Urothelium cell line (cell line): ENCODE measurements around the gene EPS8L2.

ENCODE experiments used
- DNase-seq: peaks from one replicate; pipeline ENCODE4 v3.0.0; 2011; ENCODE audit warnings: low spot score, mixed read lengths
- FAIRE-seq: peaks from 2 replicates; lab custom pipeline; 2011; peaks lifted over from hg19 to GRCh38; lab: Jason Lieb, UNC

The EPS8L2 gene

DNA sequence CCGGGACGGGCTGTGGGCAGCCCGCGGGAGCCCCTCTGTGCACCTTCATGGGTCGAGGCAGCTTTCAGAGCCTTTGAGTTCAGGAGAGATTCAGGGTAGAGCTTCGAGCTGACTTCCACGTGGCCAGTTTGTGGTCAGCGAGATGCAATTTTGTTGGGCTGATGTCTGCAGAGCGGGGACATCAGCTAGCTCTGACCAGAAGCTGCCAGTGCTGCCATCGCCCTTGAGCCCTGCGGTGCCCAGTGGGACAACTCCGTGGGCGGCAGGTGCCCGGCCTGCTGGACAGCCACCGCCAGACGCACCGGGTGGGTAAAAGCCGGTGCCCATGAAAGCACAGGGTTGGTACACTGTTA, 42.0 kb downstream of the EPS8L2 start:
- FAIRE-seq, result no peak
- DNase-seq, result no peak

DNA sequence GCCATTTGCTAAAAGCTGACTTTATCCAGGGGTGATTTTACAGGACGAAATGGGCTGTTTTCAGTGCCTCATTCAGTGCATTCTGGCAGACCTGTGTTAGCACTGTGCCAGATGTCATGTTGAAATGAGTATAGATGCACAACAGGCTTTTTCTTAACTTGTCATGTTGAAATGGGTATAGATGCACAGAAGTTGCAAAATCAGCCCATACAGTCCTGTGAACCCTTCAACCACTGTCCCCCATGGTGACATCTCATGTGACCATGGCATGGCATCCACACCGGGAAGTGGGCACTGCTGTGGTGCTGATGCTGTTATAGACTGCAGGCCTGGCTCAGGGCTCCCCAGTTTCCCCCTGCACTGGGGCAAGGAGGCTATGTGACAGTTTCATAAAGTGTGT, 43.7 kb downstream of the EPS8L2 start:
- FAIRE-seq (no peak), DNase-seq (no peak)

DNA sequence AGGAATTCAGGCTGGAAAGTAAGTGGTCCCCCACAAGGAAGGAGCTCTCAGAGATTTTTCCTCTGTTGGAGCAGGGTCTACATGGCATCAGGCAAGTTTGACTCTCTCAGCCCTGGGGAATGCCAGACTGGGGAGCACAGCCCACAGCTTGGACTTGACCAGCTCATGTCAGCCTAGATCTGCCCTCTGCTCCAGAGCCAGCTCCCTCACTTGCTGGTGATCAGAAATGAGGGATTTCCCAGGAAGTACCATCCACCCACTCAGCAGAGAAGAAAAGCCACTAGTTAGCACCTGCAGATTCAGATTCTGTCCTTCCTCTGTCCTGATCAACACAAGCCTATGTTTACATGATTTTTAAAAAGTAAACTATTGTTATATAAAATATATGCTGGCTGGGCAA, 54.2 kb downstream of the EPS8L2 start:
- DNase-seq (no peak), FAIRE-seq (no peak)

DNA sequence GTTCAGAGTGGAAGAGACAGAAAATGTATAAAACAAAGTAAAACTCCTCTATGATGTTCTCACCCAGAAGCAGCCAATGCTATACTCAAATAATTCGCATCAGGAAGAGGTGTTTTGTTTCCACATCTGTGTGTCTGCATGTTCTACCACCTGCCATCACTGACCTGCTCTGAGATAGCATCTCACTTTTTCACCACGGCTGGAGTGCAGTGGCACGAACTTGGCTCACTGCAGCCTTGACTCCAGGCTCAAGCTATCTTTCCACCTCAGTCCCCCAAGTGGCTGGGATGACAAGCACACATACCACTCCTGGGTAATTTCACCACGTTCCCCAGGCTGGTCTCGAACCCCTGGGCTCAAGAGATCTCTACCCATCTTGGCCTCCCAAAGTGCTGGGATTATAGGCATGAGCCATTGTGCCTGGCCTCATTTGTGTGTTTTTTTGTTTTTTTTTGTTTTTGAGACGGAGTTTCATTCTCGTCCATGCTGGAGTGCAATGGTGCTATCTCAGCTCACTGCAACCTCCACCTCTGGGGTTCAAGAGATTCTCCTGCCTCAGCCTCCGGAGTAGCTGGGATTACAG, 55.6 kb downstream of the EPS8L2 start:
- FAIRE-seq (no peak), DNase-seq (no peak)

DNA sequence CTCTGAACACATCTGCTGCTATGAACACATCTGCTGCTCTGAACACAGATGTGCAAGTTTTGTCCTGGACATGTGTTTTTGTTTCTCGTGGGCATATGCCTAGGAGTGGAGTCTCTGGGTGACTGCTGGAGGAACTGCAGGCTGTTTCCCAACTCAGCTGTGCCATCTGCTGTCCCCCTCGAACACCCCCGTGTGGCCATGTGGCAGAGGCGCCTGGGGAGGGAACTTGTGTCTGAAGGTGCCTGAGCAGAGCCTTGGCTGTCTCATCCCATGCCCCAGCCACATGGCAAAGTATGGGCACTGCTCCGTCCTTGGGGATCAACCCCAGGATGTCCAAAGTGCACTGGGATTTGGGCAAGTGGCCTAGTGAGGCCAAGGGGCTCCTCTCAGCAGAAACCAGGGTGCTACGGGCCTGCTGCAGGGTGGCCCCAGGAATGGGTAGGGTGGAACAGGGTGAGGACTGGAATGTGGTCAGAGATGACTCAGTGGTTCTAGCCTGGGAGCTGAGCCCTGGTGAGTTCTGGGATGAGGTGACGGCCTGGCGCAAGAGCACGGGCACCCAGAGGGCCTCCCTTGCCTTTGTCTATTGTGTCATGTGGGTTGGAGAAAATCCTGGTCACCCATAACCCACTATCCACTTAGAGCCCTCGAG, 56.5 kb downstream of the EPS8L2 start:
- no peak for FAIRE-seq

DNA sequence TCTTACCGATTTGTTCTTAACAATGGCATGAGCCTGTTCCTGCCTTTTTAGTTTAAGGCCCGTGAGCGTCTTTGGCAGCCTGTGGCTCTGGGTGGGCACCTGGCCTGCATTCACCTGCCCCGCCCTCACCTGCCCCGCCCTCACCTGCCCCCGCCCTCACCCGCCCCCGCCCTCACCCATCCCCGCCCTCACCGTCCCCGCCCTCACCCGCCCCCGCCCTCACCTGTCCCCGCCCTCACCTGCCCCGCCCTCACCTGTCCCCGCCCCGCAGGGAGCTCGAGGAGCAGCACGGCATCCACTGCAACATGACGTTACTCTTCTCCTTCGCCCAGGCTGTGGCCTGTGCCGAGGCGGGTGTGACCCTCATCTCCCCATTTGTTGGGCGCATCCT, 57.0 kb downstream of the EPS8L2 start:
- FAIRE-seq (no peak), DNase-seq (no peak)

More for the DNA sequence above, 56.5 kb downstream of the EPS8L2 start:
- DNase-seq, result peak; percentile 38

DNA sequence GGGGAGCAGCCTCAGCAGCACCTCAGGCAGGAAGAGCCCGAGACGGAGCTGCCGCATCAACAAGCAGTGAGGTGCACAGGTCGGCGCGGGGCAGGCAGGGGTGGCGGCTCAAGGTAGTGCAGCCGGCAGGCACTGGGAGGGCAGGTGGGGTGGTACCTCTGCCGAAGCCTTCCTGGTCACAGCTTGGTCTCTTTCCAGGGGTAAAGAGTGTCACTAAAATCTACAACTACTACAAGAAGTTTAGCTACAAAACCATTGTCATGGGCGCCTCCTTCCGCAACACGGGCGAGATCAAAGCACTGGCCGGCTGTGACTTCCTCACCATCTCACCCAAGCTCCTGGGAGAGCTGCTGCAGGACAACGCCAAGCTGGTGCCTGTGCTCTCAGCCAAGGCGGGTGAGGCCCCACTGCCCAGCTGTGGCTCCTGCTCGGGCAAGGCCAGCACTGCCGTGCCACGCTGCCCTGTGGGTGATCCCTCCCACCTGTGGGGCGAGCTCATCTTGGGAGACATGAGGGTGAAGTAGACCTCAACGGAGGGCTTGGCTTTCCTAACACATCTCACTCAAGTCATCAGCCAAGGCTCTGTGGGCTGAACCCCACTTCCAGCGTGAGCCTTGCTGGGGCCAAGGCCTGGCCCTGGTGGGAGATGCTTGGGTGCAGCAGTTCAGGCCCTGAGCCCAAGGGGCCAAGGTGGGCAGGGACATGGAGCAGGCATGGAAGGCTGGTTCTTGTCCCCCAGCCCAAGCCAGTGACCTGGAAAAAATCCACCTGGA, 57.7 kb downstream of the EPS8L2 start:
- DNase-seq (no peak), FAIRE-seq (no peak)

DNA sequence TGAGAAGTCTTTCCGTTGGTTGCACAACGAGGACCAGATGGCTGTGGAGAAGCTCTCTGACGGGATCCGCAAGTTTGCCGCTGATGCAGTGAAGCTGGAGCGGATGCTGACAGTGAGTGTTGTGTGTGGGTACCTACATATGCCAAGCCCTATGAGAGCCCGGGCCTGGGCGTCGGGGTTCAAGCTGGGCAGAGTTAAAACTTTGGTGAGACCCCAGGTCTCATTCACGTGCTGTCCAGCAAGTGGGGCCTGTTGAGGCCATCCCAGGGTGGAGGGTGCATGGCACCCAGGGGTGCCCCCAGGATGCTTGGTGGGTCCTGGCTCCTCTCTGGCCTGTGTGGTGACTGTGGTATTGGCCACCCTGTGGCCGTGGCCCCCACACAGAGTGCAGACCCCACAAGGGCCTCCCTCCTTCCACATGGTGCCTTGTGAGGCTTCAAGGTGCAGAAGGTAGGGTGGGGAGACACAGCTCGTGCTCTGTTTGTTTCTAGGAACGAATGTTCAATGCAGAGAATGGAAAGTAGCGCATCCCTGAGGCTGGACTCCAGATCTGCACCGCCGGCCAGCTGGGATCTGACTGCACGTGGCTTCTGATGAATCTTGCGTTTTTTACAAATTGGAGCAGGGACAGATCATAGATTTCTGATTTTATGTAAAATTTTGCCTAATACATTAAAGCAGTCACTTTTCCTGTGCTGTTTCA, 58.4 kb downstream of the EPS8L2 start:
- no peak for DNase-seq
- FAIRE-seq, result no peak

DNA sequence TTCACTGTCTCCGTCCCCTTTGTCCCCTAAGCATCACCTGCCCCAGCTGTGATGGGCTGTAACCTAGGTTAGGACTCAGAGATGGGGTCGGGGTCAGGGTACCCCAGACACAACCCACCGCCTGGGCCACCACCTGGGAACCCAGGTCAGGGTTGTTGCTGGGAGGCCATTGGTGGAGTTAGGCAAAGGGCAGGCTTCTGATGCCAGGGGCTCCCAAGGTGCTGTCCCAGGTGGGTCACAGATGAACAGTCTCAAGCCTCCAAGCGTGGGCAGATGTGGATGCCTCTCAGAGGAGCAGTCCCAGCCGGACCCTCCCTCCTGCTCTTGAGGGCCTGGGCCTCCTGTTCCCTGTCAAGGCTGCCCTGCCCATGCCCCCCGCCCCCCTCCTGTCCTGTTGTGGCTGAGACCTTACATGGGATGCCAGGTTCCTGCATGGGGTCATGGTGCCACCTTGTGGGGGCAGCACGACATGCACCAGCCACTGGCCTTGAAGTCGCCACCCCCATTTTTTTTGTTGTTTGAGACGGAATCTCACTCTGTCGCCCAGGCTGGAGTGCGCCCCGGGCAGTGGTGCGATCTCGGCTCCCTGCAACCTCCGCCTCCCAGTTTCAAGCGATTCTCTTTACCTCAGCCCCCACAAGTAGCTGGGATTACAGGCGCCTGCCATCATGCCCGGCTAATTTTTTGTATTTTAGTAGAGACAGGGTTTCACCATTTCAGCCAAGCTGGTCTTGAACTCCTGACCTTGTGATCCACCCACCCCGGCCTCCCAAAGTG, 59.2 kb downstream of the EPS8L2 start:
- no peak for FAIRE-seq
- DNase-seq, result peak; percentile 50

DNA sequence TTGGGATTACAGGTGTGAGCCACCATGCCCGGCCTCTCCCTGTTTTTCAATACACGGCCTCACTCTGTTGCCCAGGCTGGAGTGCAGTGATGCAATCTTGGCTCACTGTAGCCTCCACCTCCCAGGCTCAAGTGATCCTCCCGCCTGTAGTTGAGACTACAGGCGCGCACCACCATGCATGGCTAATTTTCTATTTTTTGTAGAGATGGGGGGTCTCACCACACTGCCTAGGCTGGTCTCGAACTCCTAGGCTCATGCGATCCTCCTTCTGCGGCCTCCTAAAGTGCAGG, 59.7 kb downstream of the EPS8L2 start:
- DNase-seq, result no peak
- no peak for FAIRE-seq

DNA sequence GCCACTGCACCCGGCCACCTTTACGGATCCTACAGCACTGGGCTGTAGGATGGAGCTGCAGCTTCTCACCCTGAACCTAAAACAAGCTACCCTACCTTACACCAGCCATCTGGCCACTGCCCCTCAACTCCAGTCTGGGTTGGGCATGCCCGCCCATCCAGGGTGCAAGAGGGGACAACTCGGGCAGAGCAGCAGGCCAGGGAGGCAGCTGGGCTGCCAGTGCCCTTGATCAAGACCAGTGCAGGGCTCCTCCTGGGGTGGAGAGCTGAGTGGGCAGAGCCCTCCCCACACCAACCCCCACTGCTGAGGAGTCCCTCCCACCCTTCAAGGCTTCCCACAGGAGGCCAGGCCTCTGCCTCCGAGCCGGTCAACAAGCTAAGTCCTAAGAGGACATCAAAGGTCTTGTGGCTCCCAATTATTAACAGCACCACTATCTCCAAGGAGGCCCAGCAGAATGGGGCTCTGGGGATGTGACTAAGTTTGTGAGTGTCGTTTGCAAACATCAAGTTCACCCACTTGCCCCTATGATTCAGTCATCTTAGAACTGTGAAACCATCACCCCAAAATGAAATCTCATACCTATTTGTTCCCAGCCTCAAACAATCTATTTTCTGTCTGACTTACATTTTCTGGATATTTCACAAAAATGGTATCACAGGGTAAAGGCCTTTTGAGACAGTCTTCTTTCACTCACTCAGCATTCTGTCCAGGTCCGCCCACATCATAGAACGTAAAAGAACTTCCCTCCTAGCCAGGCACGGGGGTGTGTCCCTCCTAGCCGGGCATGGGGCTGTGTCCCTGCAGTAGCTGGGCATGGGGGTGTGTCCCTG, 60.3 kb downstream of the EPS8L2 start:
- no peak for DNase-seq
- no peak for FAIRE-seq

DNA sequence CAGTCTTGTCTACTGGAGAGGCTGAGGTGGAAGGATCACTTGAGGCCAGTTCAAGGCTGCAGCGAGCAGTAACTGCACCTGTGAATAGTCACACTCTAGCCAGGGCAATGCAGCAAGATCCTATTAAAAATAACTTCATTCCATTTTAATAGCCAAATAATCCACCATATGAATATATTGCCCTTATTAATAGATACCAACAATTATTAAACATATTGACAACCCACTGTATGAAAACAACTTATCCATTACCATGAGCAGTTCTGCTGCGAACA, 60.8 kb downstream of the EPS8L2 start:
- DNase-seq (no peak), FAIRE-seq (no peak)

DNA sequence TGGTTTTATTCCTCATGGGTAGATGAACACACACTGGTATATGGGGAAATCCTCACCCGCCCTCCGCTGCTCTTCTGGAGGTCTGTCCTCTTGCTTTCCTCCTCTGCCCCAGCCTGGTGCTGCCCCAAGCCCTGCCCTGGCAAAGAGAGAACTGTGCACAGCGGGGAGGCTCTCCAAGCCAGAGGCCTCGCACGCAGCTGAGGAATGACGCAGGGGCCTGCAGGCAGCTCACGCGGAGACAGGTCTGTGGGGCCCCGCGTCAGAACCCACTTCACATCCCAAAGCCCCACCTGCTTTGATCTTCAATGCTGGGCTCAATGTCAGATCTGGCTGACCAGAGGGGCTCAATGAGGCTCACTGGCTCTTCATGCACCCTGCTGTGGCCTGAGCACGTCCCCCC, 61.2 kb downstream of the EPS8L2 start:
- no peak for DNase-seq
- no peak for FAIRE-seq

DNA sequence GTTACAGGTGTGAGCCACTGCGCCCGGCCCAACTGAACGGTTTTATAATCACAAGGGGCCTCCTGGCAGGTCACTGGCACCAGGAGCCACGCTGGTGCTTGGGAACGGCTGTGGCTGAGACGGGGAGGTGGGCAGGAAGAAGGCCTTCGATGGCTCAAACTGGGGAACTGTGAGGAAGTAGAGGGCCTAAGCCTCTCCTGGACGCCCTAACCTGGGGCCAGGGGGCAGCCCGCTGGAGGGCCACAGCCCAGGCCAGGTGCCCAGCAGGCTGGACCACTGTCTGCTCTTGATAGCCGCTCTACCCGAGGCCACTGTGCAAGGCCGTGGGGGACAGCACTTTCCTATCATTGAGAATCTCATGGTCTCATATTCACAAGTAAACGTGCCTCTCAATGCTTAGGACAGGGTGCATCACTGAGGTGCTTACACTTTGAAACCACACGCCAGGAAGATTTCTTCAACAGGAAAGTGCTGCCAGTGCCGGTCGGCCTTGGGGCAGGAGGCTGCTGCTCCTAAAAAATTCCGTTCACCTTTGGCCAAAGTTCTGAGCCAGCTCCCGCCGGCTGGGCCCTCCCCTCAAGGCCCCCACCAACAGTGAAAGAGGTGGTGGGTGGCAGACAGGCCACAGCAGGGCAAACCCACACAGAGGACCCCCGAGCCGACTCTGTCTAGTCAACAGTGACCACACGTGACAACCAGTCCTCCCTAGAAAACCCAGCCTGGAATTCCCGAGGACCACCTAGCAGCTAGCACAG, 64.0 kb downstream of the EPS8L2 start:
- no peak for FAIRE-seq

DNA sequence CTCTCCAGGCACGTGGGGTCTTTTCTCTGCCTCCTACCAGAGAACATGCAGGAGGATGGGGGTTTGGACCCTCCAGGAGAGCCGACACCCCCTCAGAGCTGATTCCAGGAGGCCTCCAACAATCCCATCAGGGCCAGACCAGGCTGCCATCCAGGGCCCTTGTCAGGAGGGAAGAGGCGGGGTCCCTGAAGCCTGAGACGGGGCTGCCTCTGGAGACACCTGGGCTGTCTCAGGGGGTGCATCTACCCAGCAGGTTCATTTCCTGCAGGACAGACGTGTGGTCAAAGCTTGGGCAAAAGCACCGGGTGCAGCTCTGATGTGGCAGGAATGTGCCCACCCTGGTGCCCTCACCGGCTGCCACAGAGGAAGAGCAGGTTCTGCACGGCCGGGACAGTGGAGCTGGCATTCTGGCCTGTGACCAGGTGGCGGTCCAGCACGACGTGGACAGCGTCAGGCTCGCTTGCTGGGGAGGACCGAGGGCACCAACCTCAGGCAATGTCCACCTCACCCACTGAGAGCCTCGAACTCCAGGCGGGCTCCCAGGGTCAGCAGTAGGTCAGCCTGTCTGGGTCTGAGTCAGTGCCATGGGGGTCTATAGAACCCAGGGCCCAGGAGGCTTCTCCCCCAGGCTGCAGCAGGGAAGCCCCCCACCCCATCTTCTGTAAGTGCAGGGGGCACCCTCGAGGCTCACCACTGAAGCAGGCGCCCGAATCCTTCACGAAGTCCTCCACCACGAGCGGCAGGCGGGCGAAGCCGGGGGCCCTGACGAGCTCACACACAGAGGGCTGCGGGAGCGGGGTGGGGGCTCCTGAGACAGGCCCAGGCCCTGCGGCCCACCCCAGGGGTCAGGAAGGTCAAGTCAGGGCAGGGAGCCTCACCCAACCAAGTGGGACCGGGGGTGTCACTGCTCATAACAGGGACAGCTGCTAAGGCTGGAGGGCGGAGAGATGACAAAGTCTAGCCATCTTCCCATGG, 64.9 kb downstream of the EPS8L2 start:
- no peak for FAIRE-seq
- no peak for DNase-seq

More for the DNA sequence above, 64.0 kb downstream of the EPS8L2 start:
- no peak for DNase-seq

DNA sequence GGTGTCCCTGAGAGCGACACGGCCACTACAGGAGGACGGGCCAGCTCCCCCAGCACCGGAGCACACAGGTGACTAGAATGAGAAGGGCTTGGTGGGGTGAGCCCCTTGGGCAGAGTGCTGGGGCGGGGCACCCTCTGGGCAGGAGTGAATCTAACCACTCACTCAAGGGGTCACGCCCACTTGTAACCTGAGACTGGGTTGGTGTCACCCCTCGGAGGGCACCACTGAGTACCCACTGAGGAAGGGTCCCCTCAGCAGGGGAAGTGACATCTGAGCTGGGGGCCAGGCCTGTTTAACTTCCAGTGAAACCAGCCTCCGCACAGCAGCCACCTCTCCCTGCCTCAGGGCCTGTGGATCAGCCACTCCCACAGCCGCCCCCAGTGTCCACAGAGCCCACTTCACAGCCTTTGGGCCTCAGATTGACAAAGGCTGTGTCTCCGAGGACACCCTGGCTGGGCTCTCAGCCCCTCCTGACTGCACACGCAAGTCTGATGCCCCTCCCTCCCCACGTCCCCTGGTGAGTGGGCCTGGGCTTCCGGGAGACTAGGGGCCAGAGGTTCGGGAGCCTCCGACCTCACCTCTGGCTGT, 65.7 kb downstream of the EPS8L2 start:
- no peak for FAIRE-seq
- no peak for DNase-seq

DNA sequence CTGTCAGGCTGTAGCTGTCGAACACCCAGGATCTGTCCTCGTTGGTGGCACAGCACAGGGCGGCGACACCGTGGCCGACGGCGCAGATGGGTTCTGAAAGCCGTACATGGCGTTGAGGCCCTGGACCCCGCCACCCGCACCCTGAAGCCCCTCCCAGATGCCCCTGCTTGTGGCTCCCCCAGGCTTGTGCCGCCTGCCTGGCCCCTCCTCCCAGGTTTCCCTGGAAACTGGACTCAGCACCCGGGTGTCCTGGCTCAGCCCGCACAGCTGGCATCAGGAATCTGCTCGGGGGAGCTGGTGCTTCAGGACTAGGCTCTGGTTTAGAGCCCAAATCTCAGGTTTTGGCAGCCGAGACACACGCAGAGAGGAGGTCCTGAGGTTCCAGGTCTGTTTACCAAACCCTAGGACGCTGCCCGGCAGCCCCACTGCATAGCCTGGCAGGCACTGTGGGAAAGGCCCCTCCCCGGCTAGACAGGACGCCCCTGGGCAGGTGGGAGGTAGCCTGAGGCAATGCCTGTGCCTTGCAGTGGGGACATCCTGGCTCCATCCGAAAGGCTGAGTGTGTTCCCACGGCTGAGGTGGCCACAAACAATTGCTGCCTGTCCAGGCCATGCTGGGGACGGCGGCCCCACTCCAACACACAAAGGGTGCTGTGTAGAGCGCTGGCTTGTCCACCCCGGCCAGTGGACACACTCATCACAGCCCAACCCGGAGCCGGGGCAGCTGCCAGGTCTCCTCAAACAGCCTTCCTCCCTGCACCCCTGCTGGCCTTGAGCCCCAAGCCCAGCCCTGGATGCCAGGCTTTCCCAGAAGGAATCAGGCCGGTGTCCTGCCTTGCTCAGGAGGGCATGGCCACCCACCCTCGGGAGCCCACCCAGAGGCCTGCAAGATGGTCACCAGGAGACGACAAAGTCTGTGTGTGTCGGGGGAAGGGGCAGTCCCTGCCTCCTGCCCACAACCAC, 66.7 kb downstream of the EPS8L2 start:
- DNase-seq, result no peak
- FAIRE-seq, result no peak
